Fibroblast of peridontal ligament (primary cell): ENCODE measurements around the gene PTCD1.
A peak's percentile ranks its signal among the peaks of the same experiment; 100 is the strongest.

Experiments used
- DNase-seq: peaks from one replicate; pipeline ENCODE4 v3.0.0-alpha.2; 2010; ENCODE audit errors: extremely low read depth

The PTCD1 gene

GRCh38 chr7:99369767-99370391, 68.7 kb downstream of the PTCD1 start:
- DNase-seq: peak; percentile 46

GRCh38 chr7:99368750-99369389, 69.7 kb downstream of the PTCD1 start:
- DNase-seq: no peak
